Measurements from ENCODE around the gene FCHSD1.

DNA sequence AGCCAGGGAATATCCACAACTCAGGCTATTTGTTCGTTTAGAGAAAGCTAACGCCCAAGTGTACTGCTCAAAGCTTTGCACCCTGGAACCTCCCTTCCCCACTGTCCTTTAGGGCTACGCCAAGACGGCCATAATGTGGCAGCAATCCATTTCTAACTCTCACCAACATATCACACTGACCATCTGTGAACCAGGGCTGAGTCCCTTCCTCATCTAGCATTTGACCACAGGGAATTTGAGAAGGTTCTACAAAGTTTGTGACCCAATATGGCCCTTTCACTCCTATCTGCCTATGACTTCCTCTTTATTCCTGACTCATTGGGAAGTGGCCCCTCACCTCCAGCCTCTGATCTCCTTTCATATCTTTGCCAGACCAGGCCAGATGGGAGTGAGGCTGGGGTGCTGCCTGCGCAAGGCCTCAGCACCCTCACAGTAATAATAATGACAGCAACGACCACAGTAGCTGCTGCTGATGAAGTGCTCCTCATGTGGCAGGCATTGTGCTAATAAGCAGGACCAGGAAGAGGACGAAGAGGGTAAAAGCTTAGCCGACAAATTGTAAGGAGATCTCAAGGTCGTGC is 40.2 kb upstream of the FCHSD1 start:
- TF ChIP-seq POLR2A (IDR thresholded peaks at IDR 0.05) = no peak
- TF ChIP-seq, protein P1, sequence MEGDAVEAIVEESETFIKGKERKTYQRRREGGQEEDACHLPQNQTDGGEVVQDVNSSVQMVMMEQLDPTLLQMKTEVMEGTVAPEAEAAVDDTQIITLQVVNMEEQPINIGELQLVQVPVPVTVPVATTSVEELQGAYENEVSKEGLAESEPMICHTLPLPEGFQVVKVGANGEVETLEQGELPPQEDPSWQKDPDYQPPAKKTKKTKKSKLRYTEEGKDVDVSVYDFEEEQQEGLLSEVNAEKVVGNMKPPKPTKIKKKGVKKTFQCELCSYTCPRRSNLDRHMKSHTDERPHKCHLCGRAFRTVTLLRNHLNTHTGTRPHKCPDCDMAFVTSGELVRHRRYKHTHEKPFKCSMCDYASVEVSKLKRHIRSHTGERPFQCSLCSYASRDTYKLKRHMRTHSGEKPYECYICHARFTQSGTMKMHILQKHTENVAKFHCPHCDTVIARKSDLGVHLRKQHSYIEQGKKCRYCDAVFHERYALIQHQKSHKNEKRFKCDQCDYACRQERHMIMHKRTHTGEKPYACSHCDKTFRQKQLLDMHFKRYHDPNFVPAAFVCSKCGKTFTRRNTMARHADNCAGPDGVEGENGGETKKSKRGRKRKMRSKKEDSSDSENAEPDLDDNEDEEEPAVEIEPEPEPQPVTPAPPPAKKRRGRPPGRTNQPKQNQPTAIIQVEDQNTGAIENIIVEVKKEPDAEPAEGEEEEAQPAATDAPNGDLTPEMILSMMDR (IDR thresholded peaks at IDR 0.05) = no peak
